Caco-2 (cell line): ENCODE results near the gene ARHGAP18. TPM values are rescaled to one million over a fixed set of nuclear protein-coding genes. Genes with fewer than 3 reads are reported as not detected.

Source experiments
- BruUV-seq: library from RNA; stranded (reverse); fragments of 400-500 nt; replicated peaks from 2 replicates; lab custom pipeline; 2021; lab: Mats Ljungman, UMichigan
- CTCF ChIA-PET: fragments of 300-600 bp; sonication (Branson Sonifier 250); formaldehyde crosslinking; loops from one replicate; lab custom pipeline; 2022; ENCODE audit warnings: antibody characterized with exemption; lab: Charles Lee
- POLR2A ChIA-PET: fragments of 300-600 bp; sonication (Branson Sonifier 250); formaldehyde crosslinking; loops from one replicate; lab custom pipeline; 2022; ENCODE audit warnings: antibody characterized with exemption; lab: Charles Lee
- DNase-seq, 2 experiments: peaks; one replicate each; pipeline versions ENCODE4 v3.0.0 to v3.0.0-alpha.2; 2020 to 2022
- H3K27me3 ChIP-seq: replicated peaks from 2 replicates; pipeline ENCODE4 v1.6.0; 2011; ENCODE audit warnings: low read length; ENCODE audit not compliant: control insufficient read depth, insufficient read depth
- H3K36me3 ChIP-seq: 2 replicates; pipeline ENCODE4 v1.5.1; 2011; ENCODE audit warnings: low read length; ENCODE audit not compliant: control insufficient read depth, insufficient read depth
- H3K4me1 ChIP-seq: fragments of 250-450 bp; sonication (Bioruptor Pico); 2 replicates; pipeline ENCODE4 v1.5.1; 2020; ENCODE audit warnings: mild to moderate bottlenecking
- H3K4me3 ChIP-seq: 2 replicates; pipeline ENCODE4 v1.5.1; 2011; ENCODE audit warnings: low read depth, mild to moderate bottlenecking, control low read depth, low read length
- H3K9me3 ChIP-seq: fragments of 250-450 bp; sonication (Bioruptor Pico); 2 replicates; pipeline ENCODE4 v1.5.1; 2020; ENCODE audit warnings: mild to moderate bottlenecking, moderate library complexity
- H3K27ac Mint-ChIP-seq: one replicate; pipeline ENCODE4 v1.8.0; 2022; ENCODE audit warnings: mixed read lengths; ENCODE audit not compliant: unreplicated experiment
- H3K27me3 Mint-ChIP-seq: one replicate; pipeline ENCODE4 v1.8.0; 2022; ENCODE audit warnings: mixed read lengths; ENCODE audit not compliant: insufficient read depth, unreplicated experiment
- H3K36me3 Mint-ChIP-seq: one replicate; pipeline ENCODE4 v1.8.0; 2022; ENCODE audit warnings: mild to moderate bottlenecking, mixed read lengths; ENCODE audit not compliant: insufficient read depth, unreplicated experiment
- H3K4me1 Mint-ChIP-seq: one replicate; pipeline ENCODE4 v1.8.0; 2022; ENCODE audit warnings: low read depth, mixed read lengths; ENCODE audit not compliant: unreplicated experiment
- H3K4me3 Mint-ChIP-seq: one replicate; pipeline ENCODE4 v1.8.0; 2022; ENCODE audit warnings: mild to moderate bottlenecking, moderate library complexity, mixed read lengths; ENCODE audit not compliant: unreplicated experiment
- H3K9me3 Mint-ChIP-seq: one replicate; pipeline ENCODE4 v1.8.0; 2022; ENCODE audit warnings: mixed read lengths; ENCODE audit not compliant: unreplicated experiment
- intact Hi-C: fragments of 100-400 bp; cut with micrococcal nuclease; formaldehyde crosslinking; loops from one replicate; pipeline ENCODE4 v1.10.0; 2022; ENCODE audit not compliant: unreplicated experiment
- total RNA-seq: library from RNA; stranded (reverse); gene quantifications from 2 replicates; pipeline ENCODE4 v1.2.3, GENCODE V29; 2022
- TF ChIP-seq, protein P1 (sequence below), 2 experiments: fragments of 200-600 bp in 1 of 2; IDR thresholded peaks; 1 replicate in 1 of 2; 2 replicates in 1 of 2; pipeline versions ENCODE4 v1.5.1 to v1.8.0; 2011 to 2022; ENCODE audit warnings: antibody characterized with exemption in 1 of 2, control low read depth in 1 of 2, inconsistent platforms in 1 of 2, low read depth in 1 of 2, low read length in 1 of 2, mild to moderate bottlenecking in 1 of 2, moderate library complexity in 1 of 2; ENCODE audit not compliant: insufficient read depth in 1 of 2, severe bottlenecking in 1 of 2, unreplicated experiment in 1 of 2

ARHGAP18 gene
- total RNA-seq, 1 experiment from 2014 or later = 15.0 TPM

DNA sequence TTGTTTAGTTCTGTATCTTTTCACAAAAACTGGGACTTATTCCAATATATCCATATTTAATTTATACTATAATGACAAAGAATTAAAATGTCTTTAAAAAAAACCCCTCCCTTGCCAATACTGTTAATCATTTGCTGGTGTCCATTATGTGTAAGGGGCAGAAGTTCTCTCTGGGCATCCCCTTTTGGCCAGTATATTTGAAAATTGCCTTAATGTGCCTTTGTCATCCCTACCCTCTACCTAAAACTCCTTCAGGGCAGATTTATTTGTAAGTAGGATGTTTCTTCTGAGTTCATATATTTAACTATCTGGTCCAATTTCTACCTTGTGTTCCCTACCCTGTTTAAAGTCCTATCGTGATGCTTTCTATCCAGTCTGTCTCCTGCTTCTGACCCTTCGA is 62.9 kb downstream of the ARHGAP18 start:
- Mint-ChIP-seq H3K36me3 (peaks cover 4% of the 10 kb centered on the region), H3K9me3 (no peaks in the 10 kb centered on the region), H3K27me3 (no peaks in the 10 kb centered on the region), H3K4me3 (no peak overlapping the region), H3K4me1 (peaks cover 37% of the 10 kb centered on the region), H3K27ac (no peak overlapping the region)
- TF ChIP-seq, protein P1, sequence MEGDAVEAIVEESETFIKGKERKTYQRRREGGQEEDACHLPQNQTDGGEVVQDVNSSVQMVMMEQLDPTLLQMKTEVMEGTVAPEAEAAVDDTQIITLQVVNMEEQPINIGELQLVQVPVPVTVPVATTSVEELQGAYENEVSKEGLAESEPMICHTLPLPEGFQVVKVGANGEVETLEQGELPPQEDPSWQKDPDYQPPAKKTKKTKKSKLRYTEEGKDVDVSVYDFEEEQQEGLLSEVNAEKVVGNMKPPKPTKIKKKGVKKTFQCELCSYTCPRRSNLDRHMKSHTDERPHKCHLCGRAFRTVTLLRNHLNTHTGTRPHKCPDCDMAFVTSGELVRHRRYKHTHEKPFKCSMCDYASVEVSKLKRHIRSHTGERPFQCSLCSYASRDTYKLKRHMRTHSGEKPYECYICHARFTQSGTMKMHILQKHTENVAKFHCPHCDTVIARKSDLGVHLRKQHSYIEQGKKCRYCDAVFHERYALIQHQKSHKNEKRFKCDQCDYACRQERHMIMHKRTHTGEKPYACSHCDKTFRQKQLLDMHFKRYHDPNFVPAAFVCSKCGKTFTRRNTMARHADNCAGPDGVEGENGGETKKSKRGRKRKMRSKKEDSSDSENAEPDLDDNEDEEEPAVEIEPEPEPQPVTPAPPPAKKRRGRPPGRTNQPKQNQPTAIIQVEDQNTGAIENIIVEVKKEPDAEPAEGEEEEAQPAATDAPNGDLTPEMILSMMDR (IDR thresholded peaks at IDR 0.05; ENCODE audit: insufficient read depth in 1 of 2, low read depth in 1 of 2, low read length in 1 of 2, severe bottlenecking in 1 of 2, unreplicated experiment in 1 of 2) = no peak
- H3K36me3 ChIP-seq = no peaks in the 10 kb centered on the region
- intact Hi-C loops = no loop called here
- no peak for DNase-seq
- H3K9me3 ChIP-seq = no peaks in the 10 kb centered on the region
- ChIA-PET POLR2A (no interaction called here), CTCF (no interaction called here)
- H3K4me3 ChIP-seq = no peak overlapping the region
- no peaks in the 10 kb centered on the region for H3K27me3 ChIP-seq
- no TSS peak for BruUV-seq
- peaks cover 48% of the 10 kb centered on the region for H3K4me1 ChIP-seq

DNA sequence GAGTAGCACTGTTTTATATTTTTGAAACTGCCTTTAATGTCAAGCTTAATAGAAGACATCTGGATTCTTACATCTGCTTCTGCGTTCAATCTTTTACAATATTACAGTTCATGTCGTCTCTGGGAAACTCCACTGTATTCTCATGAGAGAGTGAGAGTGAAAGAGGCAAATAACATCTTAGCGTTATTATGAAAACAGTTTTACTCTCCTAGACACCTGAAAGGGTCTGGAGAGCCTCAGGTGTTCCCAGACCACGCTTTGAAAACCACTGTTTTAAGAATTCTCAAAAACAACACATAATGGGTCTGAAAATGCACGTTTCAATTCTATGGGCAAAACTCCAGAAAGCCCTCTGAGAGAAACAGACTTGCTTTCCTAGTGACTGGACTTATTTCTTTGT is 63.3 kb downstream of the ARHGAP18 start:
- H3K4me1 Mint-ChIP-seq = peaks cover 36% of the 10 kb centered on the region
- no peaks in the 10 kb centered on the region for H3K9me3 Mint-ChIP-seq
- Histone ChIP-seq H3K9me3 (no peaks in the 10 kb centered on the region), H3K27me3 (no peaks in the 10 kb centered on the region), H3K36me3 (no peaks in the 10 kb centered on the region), H3K4me3 (no peak overlapping the region), H3K4me1 (peaks cover 48% of the 10 kb centered on the region)
- TF ChIP-seq, protein P1 (IDR thresholded peaks at IDR 0.05; ENCODE audit: insufficient read depth in 1 of 2, low read depth in 1 of 2, low read length in 1 of 2, severe bottlenecking in 1 of 2, unreplicated experiment in 1 of 2) = no peak
- H3K27me3 Mint-ChIP-seq = no peaks in the 10 kb centered on the region
- no peak for DNase-seq
- BruUV-seq = no TSS peak
- no peaks in the 10 kb centered on the region for H3K36me3 Mint-ChIP-seq
- ChIA-PET CTCF (no interaction called here), POLR2A (no interaction called here)
- no peak overlapping the region for H3K27ac Mint-ChIP-seq
- intact Hi-C loops = no loop called here
- H3K4me3 Mint-ChIP-seq = no peak overlapping the region

DNA sequence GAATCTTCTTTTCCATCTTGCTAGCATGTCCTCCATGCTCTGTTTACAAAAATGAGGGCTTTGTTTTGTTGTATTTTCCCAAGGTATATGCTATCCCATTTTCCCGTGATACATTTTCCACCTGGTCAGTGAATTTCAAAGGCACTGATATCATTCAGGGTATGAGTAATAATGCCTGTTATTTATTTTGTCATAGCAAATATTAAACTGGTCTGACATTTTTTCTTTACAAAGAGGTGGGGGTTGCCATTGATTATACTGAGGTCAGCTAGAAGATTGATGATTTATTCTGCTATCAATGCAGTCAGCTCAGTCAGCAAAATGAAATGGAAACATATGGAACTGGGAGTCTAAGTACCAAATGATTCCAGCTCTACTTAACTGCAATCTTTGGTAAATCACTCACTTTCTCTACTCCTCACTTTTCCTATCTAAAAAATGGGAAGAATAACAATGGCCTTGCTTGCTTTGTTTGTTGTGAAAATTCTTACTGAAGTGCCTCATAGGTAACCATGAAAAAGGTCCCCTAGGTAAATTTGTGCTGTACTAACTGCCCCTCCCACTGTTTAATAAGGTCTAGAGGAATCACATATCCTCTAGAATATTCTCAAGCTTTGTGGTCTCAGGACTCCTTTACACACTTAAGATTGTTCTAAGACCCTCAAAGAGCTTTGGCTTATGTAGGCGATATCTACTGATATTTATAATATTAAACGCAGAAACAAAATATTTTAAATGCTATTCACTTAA is 64.0 kb downstream of the ARHGAP18 start:
- Histone ChIP-seq H3K9me3 (no peaks in the 10 kb centered on the region), H3K27me3 (no peaks in the 10 kb centered on the region), H3K4me3 (no peak overlapping the region), H3K36me3 (no peaks in the 10 kb centered on the region), H3K4me1 (peaks cover 48% of the 10 kb centered on the region)
- H3K27me3 Mint-ChIP-seq = no peaks in the 10 kb centered on the region
- no peaks in the 10 kb centered on the region for H3K36me3 Mint-ChIP-seq
- peak overlapping the region; percentile 36 for H3K4me3 Mint-ChIP-seq
- TF ChIP-seq, protein P1 (IDR thresholded peaks at IDR 0.05; ENCODE audit: insufficient read depth in 1 of 2, low read depth in 1 of 2, low read length in 1 of 2, severe bottlenecking in 1 of 2, unreplicated experiment in 1 of 2) = no peak
- H3K27ac Mint-ChIP-seq = peak overlapping the region; percentile 63
- H3K9me3 Mint-ChIP-seq = no peaks in the 10 kb centered on the region
- BruUV-seq = TSS peak; percentile 47
- intact Hi-C loops = loop anchor here (2.0 kb wide), 1 partner anchor 43 kb away; no protein-coding TSS in a partner anchor
- ChIA-PET CTCF (interaction anchor here (1.1 kb wide), 1 partner anchor 64 kb away, joined by 3 read pairs; the partner anchor contains the start of gene ARHGAP18), POLR2A (no interaction called here)
- H3K4me1 Mint-ChIP-seq = peaks cover 36% of the 10 kb centered on the region
- no peak for DNase-seq
